Measurements from ENCODE around the gene CENPT. TPM values are rescaled to one million over a fixed set of nuclear protein-coding genes. Genes with fewer than 3 reads are reported as not detected.

Gene CENPT
- total and polyA plus RNA-seq, 2 of the 13 experiments (the other 11 are each of a cell fraction or from before 2014, with no cell fraction given) = 40.9 to 43.3 TPM

DNA sequence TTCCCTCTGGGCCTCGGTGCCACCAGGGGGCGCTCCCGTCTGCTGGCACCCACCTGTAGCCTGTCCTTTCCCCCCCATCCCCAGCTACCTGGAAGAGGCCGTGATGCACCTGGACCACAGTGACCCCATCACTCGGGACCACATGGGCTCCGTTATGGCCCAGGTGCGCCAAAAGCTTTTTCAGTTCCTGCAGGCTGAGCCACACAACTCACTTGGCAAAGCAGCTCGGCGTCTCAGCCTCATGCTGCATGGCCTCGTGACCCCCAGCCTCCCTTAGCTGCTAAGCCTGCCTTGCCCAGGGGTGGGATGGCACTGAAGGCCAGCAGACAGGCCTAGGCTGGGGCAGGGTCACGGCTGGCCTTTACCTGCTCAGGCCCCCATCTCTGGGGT is 36.4 kb upstream of the CENPT start (continued):
- peak; percentile 30; the same call in 1 of the 2 replicates for TF ChIP-seq IKZF5 (CRISPR knock-in tag; IDR thresholded peaks at IDR 0.05)
- no peak for TF ChIP-seq ZNF136 (CRISPR knock-in tag; IDR thresholded peaks at IDR 0.05; ENCODE audit: low read depth)
- TF ChIP-seq ZNF563 (CRISPR knock-in tag; IDR thresholded peaks at IDR 0.05) = no peak
- TF ChIP-seq ZNF263 (CRISPR knock-in tag; IDR thresholded peaks at IDR 0.05) = peak; percentile 73
- peak; percentile 39; the same call in 1 of the 2 replicates for TF ChIP-seq SALL2 (CRISPR knock-in tag; IDR thresholded peaks at IDR 0.05)
- no peak for TF ChIP-seq KLF12 (CRISPR knock-in tag; IDR thresholded peaks at IDR 0.05; ENCODE audit: borderline replicate concordance)
- TF ChIP-seq, protein P1, sequence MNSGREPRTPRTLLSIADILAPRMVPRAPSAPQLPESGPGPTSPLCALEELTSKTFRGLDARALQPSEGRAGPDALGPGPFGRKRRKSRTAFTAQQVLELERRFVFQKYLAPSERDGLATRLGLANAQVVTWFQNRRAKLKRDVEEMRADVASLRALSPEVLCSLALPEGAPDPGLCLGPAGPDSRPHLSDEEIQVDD (CRISPR knock-in tag; IDR thresholded peaks at IDR 0.05; ENCODE audit: borderline replicate concordance) = no peak
- 0 out of 2 replicates have a peak, but pooled peaks have one; percentile 25 for TF ChIP-seq IRF9 (CRISPR knock-in tag; IDR thresholded peaks at IDR 0.05; ENCODE audit: borderline replicate concordance)
- peak; percentile 60; the same call in 1 of the 2 replicates for TF ChIP-seq THAP9 (CRISPR knock-in tag; IDR thresholded peaks at IDR 0.05; ENCODE audit: borderline replicate concordance)
- TF ChIP-seq, protein P2, sequence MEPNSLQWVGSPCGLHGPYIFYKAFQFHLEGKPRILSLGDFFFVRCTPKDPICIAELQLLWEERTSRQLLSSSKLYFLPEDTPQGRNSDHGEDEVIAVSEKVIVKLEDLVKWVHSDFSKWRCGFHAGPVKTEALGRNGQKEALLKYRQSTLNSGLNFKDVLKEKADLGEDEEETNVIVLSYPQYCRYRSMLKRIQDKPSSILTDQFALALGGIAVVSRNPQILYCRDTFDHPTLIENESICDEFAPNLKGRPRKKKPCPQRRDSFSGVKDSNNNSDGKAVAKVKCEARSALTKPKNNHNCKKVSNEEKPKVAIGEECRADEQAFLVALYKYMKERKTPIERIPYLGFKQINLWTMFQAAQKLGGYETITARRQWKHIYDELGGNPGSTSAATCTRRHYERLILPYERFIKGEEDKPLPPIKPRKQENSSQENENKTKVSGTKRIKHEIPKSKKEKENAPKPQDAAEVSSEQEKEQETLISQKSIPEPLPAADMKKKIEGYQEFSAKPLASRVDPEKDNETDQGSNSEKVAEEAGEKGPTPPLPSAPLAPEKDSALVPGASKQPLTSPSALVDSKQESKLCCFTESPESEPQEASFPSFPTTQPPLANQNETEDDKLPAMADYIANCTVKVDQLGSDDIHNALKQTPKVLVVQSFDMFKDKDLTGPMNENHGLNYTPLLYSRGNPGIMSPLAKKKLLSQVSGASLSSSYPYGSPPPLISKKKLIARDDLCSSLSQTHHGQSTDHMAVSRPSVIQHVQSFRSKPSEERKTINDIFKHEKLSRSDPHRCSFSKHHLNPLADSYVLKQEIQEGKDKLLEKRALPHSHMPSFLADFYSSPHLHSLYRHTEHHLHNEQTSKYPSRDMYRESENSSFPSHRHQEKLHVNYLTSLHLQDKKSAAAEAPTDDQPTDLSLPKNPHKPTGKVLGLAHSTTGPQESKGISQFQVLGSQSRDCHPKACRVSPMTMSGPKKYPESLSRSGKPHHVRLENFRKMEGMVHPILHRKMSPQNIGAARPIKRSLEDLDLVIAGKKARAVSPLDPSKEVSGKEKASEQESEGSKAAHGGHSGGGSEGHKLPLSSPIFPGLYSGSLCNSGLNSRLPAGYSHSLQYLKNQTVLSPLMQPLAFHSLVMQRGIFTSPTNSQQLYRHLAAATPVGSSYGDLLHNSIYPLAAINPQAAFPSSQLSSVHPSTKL (CRISPR knock-in tag; IDR thresholded peaks at IDR 0.05) = no peak
- TF ChIP-seq ZNF737 (CRISPR knock-in tag; IDR thresholded peaks at IDR 0.05; ENCODE audit: borderline replicate concordance) = no peak
- TF ChIP-seq TFAP4 (IDR thresholded peaks at IDR 0.05; ENCODE audit: borderline replicate concordance, low read depth) = peak; percentile 34; the same call in 1 of the 2 replicates
- no peak for TF ChIP-seq HHEX (CRISPR knock-in tag; IDR thresholded peaks at IDR 0.05)
- TF ChIP-seq ZNF225 (CRISPR knock-in tag; IDR thresholded peaks at IDR 0.05) = no peak
- TF ChIP-seq CREB1 (IDR thresholded peaks at IDR 0.05) = no peak
- TF ChIP-seq CREB1 (CRISPR knock-in tag; IDR thresholded peaks at IDR 0.05) = no peak
- no peak for TF ChIP-seq MXD4 (CRISPR knock-in tag; IDR thresholded peaks at IDR 0.05)
- TF ChIP-seq, protein P3, sequence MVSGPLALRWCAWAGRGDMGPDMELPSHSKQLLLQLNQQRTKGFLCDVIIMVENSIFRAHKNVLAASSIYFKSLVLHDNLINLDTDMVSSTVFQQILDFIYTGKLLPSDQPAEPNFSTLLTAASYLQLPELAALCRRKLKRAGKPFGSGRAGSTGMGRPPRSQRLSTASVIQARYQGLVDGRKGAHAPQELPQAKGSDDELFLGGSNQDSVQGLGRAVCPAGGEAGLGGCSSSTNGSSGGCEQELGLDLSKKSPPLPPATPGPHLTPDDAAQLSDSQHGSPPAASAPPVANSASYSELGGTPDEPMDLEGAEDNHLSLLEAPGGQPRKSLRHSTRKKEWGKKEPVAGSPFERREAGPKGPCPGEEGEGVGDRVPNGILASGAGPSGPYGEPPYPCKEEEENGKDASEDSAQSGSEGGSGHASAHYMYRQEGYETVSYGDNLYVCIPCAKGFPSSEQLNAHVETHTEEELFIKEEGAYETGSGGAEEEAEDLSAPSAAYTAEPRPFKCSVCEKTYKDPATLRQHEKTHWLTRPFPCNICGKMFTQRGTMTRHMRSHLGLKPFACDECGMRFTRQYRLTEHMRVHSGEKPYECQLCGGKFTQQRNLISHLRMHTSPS (CRISPR knock-in tag; IDR thresholded peaks at IDR 0.05; ENCODE audit: low read depth) = no peak
